GM12878 (cell line): ENCODE measurements around the gene NET1. TPM values are rescaled to one million over a fixed set of nuclear protein-coding genes. Genes with fewer than 3 reads are reported as not detected.

Source experiments
- ASH2L ChIP-seq: fragments of 300-600, 200-600 bp; sonication (generic); IDR thresholded peaks from 2 replicates; pipeline ENCODE4 v1.6.1; 2017; ENCODE audit warnings: low read depth, mild to moderate bottlenecking, borderline replicate concordance
- ATF2 ChIP-seq: IDR thresholded peaks from 2 replicates; pipeline ENCODE4 v1.6.1; 2012; ENCODE audit warnings: low read length, inconsistent platforms
- BMI1 ChIP-seq: fragments of 450-650 bp; IDR thresholded peaks from 2 replicates; pipeline ENCODE4 v1.6.1; 2016; ENCODE audit warnings: mild to moderate bottlenecking, moderate library complexity, borderline replicate concordance
- CHD2 ChIP-seq: IDR thresholded peaks from 2 replicates; pipeline ENCODE4 v1.6.1; 2011; ENCODE audit warnings: low read depth, low read length, improper control_type of control experiment, borderline replicate concordance
- KAT2A ChIP-seq: conservative IDR thresholded peaks from 2 replicates; pipeline ENCODE4 v1.6.1; 2011; ENCODE audit warnings: low read depth, low read length; ENCODE audit not compliant: control insufficient read depth
- MEF2B ChIP-seq: fragments of 450-650 bp; IDR thresholded peaks from 2 replicates; pipeline ENCODE4 v1.6.1; 2018; ENCODE audit warnings: mild to moderate bottlenecking, moderate library complexity; ENCODE audit not compliant: partially characterized antibody, poor library complexity, severe bottlenecking
- MTA3 ChIP-seq: IDR thresholded peaks from 2 replicates; pipeline ENCODE4 v1.6.1; 2012; ENCODE audit warnings: low read length, inconsistent platforms, borderline replicate concordance
- NBN ChIP-seq: fragments of 450-650 bp; IDR thresholded peaks from 2 replicates; pipeline ENCODE4 v1.6.1; 2016
- PAX8 ChIP-seq: fragments of 450-650 bp; IDR thresholded peaks from 2 replicates; pipeline ENCODE4 v1.6.1; 2017; ENCODE audit warnings: mild to moderate bottlenecking, moderate library complexity
- RAD51 ChIP-seq: fragments of 450-650 bp; IDR thresholded peaks from 2 replicates; pipeline ENCODE4 v1.6.1; 2016; ENCODE audit warnings: moderate library complexity, mild to moderate bottlenecking, inconsistent platforms
- ZBTB33 ChIP-seq: fragments of 450-650 bp; IDR thresholded peaks from 2 replicates; pipeline ENCODE4 v1.6.1; 2017; ENCODE audit warnings: mild to moderate bottlenecking
- polyA plus RNA-seq, 11 experiments: library from polyadenylated mRNA; depleted of rRNA in 4 of 11; unstranded in 6 of 11; stranded (reverse) in 5 of 11; fragments of >200 nt; fragmentation: Nextera tagmentation in 4 of 11; fragmentation: Illumina TruSeq in 1 of 11; extraction: Ambion mirVana in 4 of 11; extraction: Trizol in 1 of 11; gene quantifications; 1 replicate in 1 of 11; 2 replicates in 10 of 11; pipeline versions ENCODE4 v1.2.1 to v1.2.3, GENCODE V29; 2011 to 2016; ENCODE audit warnings: inconsistent platforms in 2 of 11, missing spikeins in 2 of 11, low read depth in 1 of 11
- total RNA-seq, 4 experiments: library from RNA; depleted of rRNA in 3 of 4; stranded (reverse); fragments of >200 nt in 3 of 4; fragmentation: Illumina TruSeq in 1 of 4; extraction: Trizol in 1 of 4; gene quantifications; 2 replicates each; pipeline versions ENCODE4 v1.2.1 to v1.2.3, GENCODE V29; 2013 to 2021

NET1 gene
- total and polyA plus RNA-seq, 10 of the 15 experiments (the other 5 are each of a cell fraction or from before 2014, with no cell fraction given), result 6.5 to 22.7 (median 18.4) TPM

DNA sequence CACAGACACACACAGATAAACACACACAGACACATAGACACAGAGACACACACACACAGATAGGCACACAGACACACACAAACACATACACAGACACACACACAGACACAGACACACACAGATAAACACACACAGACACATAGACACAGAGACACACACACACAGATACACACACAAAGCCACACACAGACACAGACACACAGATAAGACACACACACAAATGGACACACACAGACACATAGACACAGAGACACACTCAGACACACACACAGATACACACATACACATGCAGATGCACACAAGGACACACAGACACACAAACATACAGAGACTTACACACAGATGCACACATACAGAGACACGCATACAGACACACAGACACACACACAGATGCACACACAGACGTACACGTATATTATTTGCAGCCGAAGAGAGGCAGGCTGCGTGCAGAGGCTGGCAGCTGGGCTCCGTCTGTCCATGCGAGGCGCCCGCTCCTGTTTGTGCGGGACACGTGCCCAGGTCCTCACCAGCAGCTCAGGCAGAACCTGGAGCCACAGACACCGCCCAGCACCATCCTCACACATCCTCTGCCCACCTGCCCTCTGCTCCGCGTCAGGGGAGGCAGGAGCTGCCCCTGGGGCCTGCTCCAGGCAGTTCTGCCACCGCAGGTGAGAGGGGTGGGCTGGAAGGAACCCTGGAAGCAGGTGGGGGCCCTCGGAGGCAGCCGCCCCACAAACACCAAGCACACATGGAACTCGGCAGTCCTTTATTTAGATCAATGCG, 85.8 kb downstream of the NET1 start (continued):
- TF ChIP-seq ZBTB33 (no peak), RAD51 (no peak), CHD2 (no peak), PAX8 (no peak), ATF2 (no peak), NBN (no peak), KAT2A (no peak), ASH2L (no peak), MTA3 (no peak), BMI1 (no peak), MEF2B (no peak)
- TF ChIP-seq, all 136 proteins: peak for 0
